Right renal cortex interstitium (tissue), 3 donors: ENCODE data around the gene PPP6R2. TPM values are rescaled to one million over a fixed set of nuclear protein-coding genes. Genes with fewer than 3 reads are reported as not detected.
"Not testable (repeated sequence)": the region's sequence is repeated elsewhere in the genome, so short reads cannot be mapped to it uniquely, and the experiment has no call there.

Source experiments
- DNase-seq, 3 donors: peaks; one replicate each; pipeline ENCODE4 v3.0.0-alpha.2; 2013; ENCODE audit warnings: low read depth in 3 of 3, low spot score in 2 of 3
- polyA plus RNA-seq, 3 donors: library from polyadenylated mRNA; unstranded; fragments of 120-200 nt; gene quantifications; one replicate each; pipeline ENCODE4 v1.2.1, GENCODE V29; 2013; ENCODE audit not compliant: insufficient read length in 3 of 3

The PPP6R2 gene
- polyA plus RNA-seq, 3 donors, result 29.8 to 31.5 (median 31.5) TPM

DNA sequence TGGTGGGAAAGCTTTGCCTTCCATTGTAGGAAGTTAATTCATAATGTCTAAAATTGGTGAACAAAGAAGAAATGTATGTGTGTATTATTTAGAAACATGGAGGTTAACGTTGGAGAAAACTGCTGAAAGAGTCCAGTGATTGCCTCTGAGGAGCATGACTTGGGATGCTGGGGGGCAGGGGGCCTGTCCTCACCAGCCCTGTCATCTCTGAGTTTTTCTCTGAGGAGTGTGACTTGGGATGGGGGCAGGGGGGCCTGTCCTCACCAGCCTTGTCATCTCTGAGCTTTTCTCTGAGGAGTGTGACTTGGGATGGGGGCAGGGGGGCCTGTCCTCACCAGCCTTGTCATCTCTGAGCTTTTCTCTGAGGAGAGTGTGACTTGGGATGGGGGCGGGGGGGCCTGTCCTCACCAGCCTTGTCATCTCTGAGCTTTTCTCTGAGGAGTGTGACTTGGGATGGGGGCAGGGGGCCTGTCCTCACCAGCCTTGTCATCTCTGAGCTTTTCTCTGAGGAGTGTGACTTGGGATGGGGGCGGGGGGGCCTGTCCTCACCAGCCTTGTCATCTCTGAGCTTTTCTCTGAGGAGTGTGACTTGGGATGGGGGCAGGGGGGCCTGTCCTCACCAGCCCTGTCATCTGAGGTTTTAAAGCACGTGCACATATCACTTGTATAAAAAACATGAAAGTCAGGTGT lies 54.4 kb downstream of the PPP6R2 start:
- not testable (repeated sequence) for DNase-seq

DNA sequence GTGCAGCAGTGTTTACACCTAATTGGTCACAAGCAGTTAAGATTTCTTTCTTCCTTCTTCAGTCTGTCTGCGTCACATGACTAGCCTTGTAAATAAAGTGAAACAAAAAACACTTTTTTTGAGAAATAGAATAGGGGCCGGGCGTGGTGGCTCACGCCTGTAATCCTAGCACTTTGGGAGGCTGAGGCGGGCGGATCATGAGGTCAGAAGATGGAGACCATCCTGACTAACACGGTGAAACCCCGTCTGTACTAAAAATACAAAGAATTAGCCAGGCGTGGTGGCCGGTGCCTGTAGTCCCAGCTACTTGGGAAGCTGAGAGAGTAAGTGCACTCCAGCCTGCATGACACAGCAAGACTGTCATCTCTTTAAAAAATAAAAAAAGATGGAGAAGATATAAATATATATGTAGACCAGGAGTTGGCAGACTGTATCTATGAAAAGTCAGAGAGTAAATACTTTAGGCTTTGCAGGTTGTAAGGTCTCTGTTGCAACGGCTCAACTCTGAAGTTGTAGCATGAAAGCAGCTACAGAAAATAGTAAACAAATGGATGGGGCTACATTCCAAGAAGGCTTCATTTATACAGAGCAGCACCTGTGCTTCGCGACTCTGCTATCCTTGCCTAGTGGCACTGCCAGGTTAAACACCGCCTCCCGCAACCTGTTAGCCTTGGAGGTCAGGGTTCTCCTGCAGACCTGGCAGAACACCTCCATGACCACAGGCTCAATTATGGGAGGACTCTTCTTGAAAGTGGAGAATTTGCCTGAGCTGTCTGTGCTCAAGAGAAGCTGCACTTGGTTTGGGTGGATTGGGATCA lies 55.9 kb downstream of the PPP6R2 start:
- no peak for DNase-seq

DNA sequence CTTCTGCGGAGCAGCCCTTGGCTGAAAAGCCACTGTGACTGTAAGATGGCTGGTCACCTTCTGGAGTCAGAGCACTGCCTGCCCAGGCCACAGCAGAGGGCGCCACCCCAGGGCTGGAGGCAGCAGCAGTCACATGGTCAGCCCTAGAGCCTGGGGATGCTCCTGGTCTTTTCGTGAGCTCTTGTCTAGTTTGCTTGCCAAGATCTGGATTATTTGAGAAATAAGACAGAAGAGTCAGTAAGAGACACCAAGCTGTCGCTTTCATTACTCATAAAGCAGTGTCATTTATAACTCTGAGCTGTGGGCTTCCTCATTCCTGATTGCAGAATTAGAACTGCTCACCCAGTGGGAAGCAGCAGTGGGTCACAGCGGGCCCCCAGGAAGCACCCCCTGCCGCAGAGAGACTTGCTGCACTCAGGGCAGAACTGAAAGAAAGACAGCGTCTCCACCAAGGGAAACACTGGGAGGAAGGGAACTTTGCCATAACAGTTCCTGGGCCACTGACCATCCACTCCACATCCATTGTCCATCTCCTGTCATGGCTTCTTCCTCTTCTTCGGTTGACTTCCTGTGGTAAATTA lies 56.7 kb downstream of the PPP6R2 start:
- no peak for DNase-seq

DNA sequence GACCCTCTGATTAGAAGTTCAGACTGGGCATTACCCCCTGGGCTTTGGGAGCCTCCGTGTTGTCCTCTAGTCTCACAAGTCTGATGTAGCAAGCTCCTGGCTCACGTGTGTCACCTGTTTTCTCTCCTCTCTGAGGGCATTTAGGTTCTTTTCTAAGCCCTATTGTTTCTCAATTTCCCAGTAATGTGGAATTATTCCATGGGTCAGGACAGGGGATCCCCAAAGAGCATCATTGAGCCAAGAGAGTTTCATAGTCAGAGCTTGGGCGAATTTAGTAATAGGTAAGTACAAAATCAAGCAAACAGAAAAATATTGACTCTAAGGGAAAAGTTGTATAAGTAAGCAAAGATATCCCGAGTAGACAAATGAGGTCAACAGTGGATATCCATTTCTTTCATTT lies 57.3 kb downstream of the PPP6R2 start:
- DNase-seq, result no peak

DNA sequence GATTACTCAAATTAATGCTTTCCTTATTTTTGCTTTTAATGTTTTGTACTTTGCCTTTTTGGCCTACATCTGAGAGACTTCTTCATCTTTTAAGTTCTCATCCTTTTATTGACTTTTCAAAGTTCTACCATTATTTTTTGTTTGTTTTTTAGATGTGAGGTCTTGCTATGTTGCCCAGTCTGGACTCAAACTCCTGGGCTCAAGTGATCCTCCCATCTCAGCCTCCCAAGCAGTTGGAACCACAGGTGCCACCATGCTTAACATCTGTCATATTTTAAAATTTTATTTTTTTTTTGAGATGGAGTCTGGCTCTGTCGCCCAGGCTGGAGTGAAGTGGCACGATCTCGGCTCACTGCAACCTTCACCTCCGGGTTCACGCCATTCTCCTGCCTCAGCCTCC lies 57.8 kb downstream of the PPP6R2 start:
- DNase-seq, result no peak

DNA sequence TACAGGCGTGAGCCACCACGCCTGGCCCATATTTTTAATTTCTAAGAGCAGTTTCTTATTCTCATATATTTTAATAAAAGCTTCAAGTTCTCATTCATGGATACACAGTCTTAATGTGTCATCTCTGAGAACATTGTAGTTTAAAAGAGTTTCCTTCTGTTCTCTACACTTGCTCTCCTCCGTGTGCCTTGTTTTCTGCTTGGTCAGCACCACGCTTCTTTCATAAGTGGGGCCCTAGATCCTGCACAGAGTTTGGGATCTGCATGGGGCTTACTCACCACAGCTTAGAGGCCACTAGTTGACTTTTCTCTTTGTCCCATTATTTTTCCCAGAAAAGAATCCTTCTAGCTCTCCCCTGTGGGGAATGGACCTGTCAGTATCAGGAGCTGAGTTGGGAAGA lies 58.8 kb downstream of the PPP6R2 start:
- DNase-seq, result no peak

DNA sequence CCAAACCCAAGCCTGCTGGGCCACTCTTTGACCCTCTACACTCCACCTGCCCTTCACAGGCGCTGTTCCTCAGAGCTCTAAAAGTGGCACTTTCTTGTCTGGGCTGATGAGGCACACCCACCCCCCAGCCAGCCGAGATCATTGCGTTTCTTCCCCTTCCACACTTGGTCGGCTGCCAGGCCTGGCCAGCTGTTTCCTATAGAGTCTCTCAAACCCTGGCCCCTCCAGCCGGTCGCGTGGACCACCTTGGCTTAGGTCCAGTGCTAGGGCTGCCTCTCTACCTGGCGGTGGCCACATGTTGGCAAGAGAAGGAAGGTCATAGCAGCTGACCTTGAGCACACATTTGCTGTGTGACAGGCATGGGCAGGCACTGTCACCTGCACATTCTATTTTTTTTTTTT lies 60.6 kb downstream of the PPP6R2 start:
- DNase-seq, result no peak

DNA sequence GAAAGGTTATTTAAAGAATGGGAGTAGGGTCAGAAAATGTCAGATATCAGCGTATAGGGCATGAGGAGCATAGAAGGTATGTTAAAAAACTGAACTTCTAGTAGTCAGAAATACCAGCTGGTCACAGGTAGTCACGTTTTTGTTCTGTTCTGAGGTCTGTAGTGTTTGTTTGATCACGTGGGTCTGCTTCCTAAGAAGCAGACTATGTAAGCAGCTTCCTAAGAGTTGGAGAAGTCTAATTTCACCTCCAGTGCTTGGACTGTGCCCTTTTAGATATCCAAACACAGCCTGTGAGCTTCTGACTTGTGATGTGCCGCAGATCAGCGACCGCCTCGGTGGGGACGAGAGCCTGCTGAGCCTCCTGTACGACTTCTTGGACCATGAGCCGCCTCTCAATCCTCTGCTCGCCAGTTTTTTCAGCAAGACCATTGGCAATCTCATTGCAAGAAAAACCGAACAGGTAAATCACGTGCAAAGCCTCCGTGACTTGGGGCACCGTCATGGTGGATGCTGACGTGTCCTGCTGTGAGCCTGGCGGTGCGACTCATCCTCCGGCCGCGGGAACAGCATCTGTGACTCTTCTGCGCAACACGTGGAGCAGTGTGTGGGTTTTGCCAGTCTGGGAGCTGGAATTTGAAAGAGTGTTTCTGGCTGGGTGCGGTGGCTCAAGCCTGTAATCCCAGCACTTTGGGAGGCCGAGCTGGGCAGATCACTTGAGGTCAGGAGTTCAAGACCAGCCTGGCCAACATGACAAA lies 63.5 kb downstream of the PPP6R2 start:
- DNase-seq, result no peak

DNA sequence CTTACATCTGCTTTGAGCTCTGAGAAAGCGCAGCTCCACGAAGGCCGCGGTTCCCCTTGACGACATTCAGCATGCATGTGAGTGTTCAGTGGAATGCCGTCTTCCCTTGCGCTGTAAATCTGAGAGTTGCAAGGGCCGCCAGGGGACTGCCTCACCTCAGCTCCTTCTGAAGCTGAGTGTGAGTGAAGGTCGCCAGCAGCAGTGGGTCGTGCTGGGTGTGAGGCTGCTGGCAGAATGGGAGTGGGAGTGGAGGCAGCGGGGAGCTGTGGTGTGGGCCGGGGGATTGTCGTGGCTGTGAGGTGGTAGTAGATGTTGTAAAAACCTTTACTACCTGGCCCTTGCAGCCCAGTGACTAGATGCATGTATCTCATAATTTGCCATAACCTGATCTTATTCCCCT lies 65.2 kb downstream of the PPP6R2 start:
- DNase-seq, result no peak

DNA sequence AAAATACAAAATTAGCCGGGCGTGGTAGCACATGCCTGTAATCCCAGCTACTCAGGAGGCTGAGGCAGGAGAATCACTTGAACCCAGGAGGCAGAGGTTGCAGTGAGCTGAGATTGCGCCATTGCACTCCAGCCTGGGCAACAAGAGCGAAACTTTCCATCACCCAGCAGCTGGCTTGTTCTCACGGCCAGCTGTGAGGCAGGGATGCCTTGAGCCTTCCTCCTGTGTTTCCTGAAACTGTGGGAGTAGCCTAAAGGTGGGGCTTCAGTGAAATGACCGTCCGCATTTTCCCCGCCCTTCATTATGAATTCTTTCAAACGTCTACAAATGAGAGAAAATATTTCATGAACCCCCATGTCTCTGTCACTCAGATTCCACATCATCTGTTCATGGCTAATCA lies 65.8 kb downstream of the PPP6R2 start:
- not testable (repeated sequence) for DNase-seq

DNA sequence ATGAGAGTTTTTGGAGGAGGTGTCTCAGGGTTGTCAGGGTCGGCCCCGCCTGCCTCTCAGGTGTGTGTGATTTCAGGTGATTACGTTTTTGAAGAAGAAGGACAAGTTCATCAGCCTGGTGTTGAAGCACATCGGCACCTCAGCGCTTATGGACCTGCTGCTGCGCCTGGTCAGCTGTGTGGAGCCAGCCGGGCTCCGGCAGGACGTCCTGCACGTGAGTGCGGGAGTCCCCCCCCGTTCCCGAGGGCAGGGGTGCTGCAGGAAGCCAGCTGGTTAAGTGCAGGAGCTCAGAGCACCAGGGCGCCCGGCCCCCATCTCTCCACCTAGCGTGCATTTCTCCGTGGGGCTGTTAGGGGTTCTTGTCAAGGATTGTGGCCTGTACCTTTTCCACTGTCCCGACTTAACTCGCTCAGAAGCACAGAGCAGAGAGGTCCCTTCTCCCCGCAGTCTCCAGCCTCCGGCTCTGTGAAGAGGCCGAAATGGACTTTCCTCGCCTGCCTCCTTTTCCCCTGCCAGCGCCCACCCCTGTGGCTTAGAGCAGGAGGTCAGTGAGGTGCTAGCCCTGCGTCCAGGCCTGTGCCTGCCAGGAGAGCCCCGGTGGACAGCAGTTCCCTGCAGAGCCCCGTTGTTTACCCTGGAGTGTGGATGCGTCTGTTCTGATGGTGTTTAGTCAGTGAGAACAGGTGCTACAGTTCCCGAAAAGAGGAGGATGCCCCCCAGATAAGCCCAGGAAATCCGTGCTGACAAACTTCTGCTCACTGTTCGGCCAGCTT lies 71.5 kb downstream of the PPP6R2 start:
- no peak for DNase-seq

DNA sequence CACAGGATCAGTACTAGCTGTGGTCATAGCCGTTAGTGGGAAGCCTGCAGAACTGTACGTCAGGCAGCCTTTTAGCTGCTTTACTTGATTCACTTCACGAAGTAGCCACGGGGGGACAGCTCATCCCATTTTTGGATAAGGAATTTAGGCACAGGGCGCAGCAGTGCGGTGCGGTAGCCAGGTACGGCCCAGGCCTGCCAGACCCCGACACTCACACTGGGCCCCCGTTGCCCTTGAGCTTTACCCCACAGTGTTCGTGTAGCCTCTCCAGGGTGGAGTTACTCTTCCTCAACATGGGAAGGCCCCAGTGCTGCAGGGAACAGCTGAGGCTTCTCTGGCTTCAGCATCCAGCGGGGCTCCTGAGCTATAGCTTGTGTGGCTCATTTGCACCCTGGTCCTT lies 72.3 kb downstream of the PPP6R2 start:
- DNase-seq, result no peak

DNA sequence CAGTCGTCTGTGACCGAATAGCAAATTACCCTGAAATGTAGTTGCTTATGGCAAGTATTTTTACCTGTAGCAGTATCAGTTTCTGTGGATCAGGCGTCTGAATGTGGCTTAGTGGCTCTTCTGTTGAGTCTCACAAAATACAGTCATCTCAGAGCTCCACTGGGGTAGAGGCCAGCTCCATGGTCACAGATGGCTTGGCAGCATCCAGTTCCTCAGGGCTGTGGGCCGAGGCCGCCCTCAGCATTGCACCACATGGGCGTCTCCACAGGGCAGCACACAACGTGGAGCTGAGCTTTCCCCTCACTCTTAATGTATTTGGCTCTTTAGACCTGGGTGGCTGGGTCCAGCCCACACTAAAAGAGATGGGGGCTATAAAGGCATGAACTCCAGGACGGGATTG lies 73.9 kb downstream of the PPP6R2 start:
- no peak for DNase-seq

DNA sequence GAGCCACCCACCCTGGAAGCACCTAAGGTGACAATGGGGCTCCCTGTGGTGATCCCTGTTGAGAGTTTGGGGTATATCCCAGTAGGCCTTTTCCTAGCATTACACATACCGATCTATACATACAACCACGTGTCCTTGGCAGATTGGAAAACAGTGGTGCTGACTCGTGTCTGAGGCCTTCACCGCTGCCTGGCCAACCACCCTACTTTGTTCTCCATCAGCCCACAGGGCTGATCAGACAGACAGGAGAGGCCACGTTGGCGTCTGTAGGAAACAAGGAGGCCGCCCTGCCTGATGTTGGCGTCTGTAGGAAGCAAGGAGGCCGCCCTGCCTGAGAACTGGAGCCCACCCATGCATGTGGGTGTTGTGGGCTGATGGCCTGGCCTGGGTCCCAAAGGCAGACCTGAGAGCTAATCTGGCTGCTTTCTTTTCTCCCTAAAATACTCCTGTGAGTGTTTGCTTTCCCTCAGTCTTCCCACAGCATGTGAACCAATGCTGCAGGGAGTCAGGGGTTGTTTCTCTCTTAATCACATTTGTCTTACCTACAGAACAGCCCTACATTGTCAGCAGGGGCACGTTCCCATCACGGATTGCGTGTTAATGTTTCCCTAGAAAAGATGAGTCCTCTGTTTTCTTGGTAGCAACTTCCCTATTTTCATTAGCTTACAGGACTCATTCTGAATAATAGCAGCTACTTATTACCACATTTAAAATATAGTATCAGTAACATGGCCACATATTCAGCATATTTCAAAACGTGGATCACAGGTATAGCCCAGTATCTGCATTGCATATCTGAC lies 74.5 kb downstream of the PPP6R2 start:
- DNase-seq, result no peak

DNA sequence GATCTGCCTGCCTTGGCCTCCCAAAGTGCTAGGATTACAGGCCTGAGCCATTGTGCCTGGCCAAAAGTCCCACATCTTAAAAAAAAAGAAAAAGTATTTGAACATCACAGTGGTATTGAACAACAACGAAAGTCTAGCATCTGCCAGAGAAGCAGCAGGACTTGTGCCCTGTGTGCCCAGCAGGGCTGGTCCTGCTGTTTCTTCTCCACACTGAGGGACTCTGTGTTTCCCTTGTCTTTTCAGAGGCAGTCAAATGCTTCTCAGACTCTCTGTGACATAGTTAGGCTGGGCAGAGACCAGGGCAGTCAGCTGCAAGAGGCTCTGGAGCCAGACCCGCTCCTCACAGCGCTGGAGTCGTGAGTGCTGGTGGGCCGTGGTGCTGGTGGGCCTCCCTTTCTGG lies 75.5 kb downstream of the PPP6R2 start:
- DNase-seq, result no peak

DNA sequence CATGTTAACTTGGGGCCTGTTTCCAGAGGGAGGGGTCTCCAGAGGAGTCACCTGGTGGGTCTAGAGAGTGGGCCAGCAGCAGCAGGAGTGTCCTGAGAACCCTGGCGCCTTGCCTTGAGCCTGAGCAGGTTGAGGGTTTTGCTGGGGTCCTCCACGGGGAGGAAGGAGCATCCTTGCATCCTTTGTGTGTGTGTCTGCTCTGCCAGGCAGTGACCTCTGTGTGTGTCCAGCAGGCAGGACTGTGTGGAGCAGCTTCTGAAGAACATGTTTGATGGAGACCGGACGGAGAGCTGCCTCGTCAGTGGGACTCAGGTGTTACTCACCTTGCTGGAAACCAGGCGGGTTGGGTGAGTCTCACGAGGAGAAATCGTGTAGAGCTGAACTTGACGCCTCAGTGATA lies 76.0 kb downstream of the PPP6R2 start:
- no peak for DNase-seq

DNA sequence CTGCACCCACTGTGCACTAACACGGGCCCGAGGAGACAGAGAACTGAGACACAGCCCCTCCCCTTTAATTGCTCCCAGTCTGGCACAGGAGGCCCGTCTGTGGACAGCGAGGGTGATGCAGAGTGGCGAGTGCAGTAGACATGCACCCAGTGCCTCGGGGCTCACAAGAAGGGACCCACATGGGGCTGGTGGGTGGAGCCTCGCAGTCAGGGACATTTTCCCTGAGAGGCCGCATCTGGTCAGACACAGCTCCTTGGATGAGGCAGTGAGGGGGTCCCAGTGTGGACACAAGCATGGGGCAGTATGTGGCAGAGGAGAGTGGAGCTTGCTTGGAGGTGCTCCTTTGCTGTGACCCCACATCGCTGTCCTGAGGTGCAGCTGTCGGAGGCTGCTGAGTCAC lies 76.9 kb downstream of the PPP6R2 start:
- no peak for DNase-seq

DNA sequence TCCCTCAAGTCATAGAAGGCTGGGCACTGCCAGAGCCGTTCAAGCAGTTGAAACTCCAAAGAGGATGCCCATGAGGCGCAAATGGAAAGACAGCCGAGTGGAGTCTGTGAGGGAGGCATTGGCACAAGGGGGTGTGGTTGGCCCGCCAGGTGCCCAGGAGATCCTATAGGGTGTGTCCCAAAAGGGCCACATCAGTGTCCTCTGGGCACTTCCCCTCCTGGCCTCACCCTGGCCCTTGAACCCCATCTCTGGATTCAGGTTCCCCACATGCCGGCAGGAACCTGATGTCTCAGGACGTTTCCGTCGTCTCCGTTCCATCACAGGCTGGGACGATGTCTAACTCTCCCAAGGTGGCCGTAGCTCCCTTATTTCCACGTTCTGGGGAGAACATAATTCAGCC lies 77.5 kb downstream of the PPP6R2 start:
- DNase-seq, result no peak

DNA sequence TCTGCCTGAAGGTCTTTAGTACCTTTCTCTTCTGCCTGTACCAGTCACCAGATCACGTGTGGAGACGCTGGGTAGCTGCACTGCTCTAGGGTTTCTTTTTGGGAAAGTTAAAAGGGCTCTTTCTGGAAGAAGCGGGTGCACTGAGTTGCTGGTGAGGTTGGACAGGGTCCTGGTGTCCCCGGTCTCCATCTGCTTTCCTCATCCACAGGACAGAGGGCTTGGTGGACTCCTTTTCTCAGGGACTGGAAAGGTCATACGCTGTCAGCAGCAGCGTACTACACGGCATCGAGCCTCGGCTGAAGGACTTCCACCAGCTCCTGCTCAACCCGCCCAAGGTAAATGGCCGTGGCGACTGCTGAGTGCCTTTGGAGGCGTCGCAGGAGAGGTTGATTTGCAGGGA lies 78.9 kb downstream of the PPP6R2 start:
- no peak for DNase-seq
